Measurements from ENCODE around the gene ERO1B. TPM values are rescaled to one million over a fixed set of nuclear protein-coding genes. Genes with fewer than 3 reads are reported as not detected.

Gene ERO1B
- total RNA-seq, 4 donors from 2014 or later, result 2.0 to 5.5 (median 3.9) TPM

DNA sequence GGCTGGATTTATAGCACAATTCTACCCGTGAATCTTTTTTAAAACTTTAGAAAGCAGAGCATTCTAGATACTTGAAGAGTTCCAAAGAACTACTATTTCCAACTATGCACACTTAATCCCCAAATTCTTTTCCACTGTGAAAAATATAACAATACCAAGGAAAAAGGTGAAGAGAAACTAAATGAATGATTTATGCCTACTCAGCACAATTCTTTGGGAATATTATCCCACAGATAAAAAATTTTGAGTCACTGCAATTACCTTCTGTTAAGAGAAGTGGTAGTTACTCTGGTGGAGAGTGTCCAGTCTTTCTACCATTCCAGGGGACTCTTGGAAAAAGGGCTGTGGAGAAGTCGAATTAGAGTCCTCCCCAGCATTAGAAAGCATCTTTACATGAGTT is 39.2 kb downstream of the ERO1B start:
- WGBS, 2 donors, result 72 to 92% methylated on average over 2 of the region's 2 CpGs
- no peak overlapping the region for H3K4me3 ChIP-seq (ENCODE audit: low read depth, poor library complexity, severe bottlenecking)
- intact Hi-C loops (cut with DNase I; ENCODE audit: low total_unique reads), result no loop called here
- no peak for TF ChIP-seq POLR2A (IDR thresholded peaks at IDR 0.05)
- TF ChIP-seq, protein P1, sequence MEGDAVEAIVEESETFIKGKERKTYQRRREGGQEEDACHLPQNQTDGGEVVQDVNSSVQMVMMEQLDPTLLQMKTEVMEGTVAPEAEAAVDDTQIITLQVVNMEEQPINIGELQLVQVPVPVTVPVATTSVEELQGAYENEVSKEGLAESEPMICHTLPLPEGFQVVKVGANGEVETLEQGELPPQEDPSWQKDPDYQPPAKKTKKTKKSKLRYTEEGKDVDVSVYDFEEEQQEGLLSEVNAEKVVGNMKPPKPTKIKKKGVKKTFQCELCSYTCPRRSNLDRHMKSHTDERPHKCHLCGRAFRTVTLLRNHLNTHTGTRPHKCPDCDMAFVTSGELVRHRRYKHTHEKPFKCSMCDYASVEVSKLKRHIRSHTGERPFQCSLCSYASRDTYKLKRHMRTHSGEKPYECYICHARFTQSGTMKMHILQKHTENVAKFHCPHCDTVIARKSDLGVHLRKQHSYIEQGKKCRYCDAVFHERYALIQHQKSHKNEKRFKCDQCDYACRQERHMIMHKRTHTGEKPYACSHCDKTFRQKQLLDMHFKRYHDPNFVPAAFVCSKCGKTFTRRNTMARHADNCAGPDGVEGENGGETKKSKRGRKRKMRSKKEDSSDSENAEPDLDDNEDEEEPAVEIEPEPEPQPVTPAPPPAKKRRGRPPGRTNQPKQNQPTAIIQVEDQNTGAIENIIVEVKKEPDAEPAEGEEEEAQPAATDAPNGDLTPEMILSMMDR (IDR thresholded peaks at IDR 0.05), result no peak
- no peak for DNase-seq (ENCODE audit: low spot score in 2 of 2)

DNA sequence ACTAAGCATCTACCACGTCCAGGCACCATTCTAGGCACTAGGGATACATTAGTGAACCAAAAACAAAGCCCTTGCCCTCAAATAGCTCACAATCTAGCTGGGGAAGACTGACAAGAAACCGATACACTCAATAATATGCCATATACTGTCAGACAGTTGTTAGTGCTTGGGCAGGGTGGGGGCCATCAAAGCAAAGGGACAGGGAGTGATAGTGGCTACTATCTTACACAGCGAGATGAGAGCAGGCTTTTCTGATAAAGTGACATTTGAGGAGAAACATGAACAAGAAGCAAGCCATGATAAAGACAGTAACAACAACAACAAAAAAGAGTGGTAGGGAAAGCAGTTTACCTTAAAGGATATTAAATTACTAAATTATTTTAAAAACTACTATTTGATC is 41.1 kb downstream of the ERO1B start:
- TF ChIP-seq, protein P1 (IDR thresholded peaks at IDR 0.05), result no peak
- TF ChIP-seq POLR2A (IDR thresholded peaks at IDR 0.05), result no peak
- no peak for DNase-seq (ENCODE audit: low spot score in 2 of 2)
- no peak overlapping the region for H3K4me3 ChIP-seq (ENCODE audit: low read depth, poor library complexity, severe bottlenecking)
- intact Hi-C loops (cut with DNase I; ENCODE audit: low total_unique reads), result no loop called here
- WGBS, 2 donors, result 91 to 97% methylated on average over 3 of the region's 3 CpGs

DNA sequence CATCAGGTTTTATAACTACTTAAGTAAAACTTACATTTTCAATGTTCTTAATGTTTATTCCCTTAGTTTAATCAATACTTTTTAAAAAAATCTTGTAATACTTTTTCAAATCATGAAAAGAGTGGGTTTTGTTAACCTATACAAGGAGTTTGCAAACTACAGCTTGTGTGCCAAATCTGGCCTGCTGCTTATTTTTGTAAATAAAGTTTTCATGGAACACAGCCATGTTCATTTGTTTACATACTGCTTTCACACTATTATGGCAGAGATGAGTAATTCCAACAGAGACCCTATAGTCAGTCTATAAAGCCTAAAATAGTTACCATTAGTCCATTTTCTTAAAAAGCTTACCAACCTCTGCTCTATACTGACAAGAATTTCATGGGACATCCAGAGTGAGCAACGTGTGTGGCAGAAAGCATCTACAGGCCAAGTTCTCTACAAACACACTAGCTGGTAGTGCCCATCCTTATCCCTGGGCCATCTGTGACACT is 42.6 kb downstream of the ERO1B start:
- no peak for DNase-seq (ENCODE audit: low spot score in 2 of 2)
- no peak for TF ChIP-seq POLR2A (IDR thresholded peaks at IDR 0.05)
- TF ChIP-seq, protein P1 (IDR thresholded peaks at IDR 0.05), result no peak
- 84 to 86% methylated on average over 1 of the region's 1 CpG for WGBS, 2 donors
- H3K4me3 ChIP-seq (ENCODE audit: low read depth, poor library complexity, severe bottlenecking), result no peak overlapping the region
- intact Hi-C loops (cut with DNase I; ENCODE audit: low total_unique reads), result no loop called here

DNA sequence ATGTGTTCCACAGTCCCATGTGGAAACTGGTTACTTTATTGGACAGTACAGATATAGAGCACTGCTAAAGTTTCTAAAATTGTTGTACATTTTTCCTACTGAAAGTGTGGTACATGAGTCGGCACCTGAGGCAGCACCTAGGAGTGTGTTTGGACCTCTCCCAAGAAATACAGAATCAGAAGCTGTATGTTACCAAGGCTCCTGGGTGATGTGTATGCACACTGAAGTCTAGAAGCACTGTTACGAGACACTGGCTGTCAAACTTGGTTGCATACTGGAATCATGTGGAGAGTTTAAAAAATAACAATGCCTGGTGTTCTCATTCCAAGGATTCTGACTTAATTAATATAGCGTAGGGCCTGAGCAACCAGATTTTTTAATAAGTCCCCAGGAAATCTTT is 46.6 kb downstream of the ERO1B start:
- 96 to 98% methylated on average over 3 of the region's 3 CpGs for WGBS, 2 donors

DNA sequence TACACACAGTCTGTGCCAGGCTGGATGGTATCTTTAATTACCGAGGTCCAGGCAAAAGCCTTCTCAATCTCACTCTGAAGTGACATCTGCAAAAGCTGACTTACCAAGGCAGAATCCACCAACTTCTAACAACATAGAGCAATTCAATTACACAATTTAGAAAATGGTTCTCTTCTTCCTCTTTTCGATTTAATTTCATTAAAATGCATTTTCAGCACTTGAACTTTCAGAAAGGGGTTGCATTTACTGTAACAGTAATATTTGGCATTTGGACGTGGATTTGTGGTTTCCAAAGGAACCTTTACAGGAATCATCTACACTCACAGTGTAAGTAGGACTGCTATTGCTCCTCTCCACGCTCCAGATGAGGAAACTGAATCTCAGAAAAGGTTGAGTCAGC is 53.3 kb downstream of the ERO1B start:
- TF ChIP-seq, protein P1 (IDR thresholded peaks at IDR 0.05), result no peak
- TF ChIP-seq POLR2A (IDR thresholded peaks at IDR 0.05), result no peak
- no peak overlapping the region for H3K4me3 ChIP-seq (ENCODE audit: low read depth, poor library complexity, severe bottlenecking)
- intact Hi-C loops (cut with DNase I; ENCODE audit: low total_unique reads), result no loop called here
- no peak for DNase-seq (ENCODE audit: low spot score in 2 of 2)
- 91 to 93% methylated on average over 4 of the region's 4 CpGs for WGBS, 2 donors

More for the DNA sequence above, 46.6 kb downstream of the ERO1B start:
- no peak for DNase-seq (ENCODE audit: low spot score in 2 of 2)
- no peak overlapping the region for H3K4me3 ChIP-seq (ENCODE audit: low read depth, poor library complexity, severe bottlenecking)
- TF ChIP-seq POLR2A (IDR thresholded peaks at IDR 0.05), result no peak
- TF ChIP-seq, protein P1 (IDR thresholded peaks at IDR 0.05), result no peak
- intact Hi-C loops (cut with DNase I; ENCODE audit: low total_unique reads), result no loop called here

DNA sequence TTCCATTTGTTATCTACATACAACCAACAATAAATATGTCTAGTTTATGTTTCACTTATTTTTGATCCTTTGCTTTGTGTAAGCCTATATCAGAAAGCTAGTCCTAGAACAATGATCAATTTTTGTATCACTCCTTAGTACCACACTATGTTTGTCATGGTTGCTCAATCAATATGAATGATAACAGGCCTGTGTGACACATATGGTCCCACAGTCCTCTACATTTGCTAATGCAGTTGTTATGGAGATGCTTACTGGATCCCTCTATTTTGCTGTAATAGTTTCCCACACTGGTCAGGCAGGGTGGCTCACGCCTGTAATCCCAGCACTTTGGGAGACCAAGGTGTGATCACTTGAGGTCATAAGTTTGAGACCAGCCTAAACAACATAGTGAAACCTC is 59.1 kb downstream of the ERO1B start:
- intact Hi-C loops (cut with DNase I; ENCODE audit: low total_unique reads), result no loop called here
- TF ChIP-seq POLR2A (IDR thresholded peaks at IDR 0.05), result no peak
- TF ChIP-seq, protein P1 (IDR thresholded peaks at IDR 0.05), result no peak
- DNase-seq (ENCODE audit: low spot score in 2 of 2), result no peak
- H3K4me3 ChIP-seq (ENCODE audit: low read depth, poor library complexity, severe bottlenecking), result no peak overlapping the region
- 100% methylated on average over 1 of the region's 1 CpG for WGBS, 2 donors

All from lower leg skin (tissue), 4 donors.